ENCODE measurements around the gene GKN1.

GKN1 gene

DNA sequence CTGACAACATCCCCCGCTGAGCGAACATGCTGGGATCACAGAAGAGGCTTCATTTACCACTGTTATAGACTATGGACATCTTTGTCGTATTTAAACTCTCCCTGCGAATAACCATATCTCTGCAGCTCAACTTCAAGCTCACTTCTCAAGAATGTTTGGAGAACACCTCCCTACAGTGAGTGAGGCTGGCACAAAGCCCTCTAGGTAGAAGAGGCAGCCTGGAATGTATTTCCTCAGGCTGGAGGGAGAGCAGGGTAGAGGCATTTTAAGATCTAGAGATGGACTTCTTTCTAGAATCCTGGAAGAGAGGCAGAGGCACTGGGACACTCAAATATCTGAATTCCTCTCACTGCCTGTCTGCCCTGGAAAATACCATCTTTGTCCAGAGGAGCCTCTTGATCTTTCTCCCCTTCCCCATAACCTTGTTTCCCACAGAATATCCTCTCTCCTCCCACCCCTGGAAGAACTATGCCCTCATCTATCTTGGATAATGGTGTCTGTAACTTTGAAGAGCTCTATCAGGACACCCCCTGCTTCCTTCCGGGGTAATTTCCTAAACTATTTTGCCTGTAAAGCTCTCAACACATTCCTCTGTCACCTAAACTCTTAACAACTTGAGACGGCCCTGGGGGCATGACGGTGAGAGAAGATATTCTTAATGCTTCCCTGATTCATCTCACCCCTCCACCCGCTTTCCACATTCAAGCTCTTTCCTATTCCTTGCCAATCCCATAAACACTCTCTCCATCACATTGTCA, 36.2 kb downstream of the GKN1 start:
- DNase-seq, result no peak

DNA sequence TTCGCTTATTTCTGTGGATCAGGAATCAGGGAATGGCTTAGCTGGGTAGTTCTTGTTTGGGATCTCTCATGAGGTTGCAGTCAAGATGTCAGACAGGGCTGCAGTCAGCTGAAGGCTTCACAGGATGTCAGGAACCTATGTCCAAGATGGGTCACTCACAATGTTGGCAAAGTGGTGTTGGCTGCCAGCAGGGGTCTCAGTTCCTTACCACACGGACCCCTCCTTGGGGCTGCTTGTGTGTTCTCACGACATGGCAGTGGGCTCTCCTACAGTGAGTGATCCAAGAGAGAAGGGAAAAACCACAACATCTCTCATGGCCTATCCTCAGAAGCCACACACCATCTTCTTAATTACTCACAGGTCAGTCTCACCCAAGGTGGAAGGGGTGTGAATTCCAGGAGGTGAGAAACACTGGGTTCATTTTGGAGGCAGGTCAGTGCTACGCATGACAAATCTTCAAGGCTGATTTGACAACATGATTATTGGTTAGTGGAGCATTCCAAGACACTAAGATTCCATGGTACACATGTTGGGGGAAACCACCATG, 37.2 kb downstream of the GKN1 start:
- no peak for DNase-seq

DNA sequence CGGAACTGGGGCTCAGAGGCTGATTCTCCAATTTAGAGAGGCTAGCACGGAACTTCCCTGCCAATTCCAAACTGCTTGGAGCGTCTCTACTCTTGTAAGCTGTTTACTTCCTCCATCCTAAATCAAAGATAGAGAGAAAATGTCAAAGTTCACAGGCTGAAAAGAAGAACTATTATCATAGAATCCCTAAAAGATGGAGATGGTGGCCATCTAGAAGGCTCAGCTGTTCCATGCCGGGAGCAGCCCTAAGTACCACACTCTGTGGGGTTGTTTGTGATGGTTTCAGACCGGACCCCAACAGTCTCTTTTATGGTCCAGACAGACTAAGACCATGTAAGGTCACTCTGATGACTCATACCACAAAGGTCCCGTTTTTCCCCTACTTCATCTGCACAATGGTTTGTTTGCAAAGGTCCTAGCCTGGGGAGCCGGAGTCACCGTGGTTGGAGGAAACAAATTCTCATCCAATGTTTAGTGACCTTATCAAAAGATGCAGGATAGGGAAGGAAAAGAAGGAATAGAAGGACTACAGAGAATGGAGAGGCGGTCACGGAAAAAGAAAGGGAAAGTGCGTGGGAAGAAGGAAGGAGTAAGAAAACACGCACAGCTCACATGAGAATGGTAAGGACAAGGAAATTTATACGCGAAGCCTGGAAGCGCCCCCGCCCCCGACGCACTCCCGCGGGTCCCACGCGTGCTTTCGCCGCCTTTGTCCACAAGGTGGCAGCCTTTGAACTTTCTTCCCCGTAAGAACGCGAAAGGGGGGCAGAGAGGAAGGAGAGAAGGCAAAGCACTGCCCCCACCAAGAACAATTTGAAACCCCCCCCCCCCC, 38.1 kb downstream of the GKN1 start:
- no peak for DNase-seq

DNA sequence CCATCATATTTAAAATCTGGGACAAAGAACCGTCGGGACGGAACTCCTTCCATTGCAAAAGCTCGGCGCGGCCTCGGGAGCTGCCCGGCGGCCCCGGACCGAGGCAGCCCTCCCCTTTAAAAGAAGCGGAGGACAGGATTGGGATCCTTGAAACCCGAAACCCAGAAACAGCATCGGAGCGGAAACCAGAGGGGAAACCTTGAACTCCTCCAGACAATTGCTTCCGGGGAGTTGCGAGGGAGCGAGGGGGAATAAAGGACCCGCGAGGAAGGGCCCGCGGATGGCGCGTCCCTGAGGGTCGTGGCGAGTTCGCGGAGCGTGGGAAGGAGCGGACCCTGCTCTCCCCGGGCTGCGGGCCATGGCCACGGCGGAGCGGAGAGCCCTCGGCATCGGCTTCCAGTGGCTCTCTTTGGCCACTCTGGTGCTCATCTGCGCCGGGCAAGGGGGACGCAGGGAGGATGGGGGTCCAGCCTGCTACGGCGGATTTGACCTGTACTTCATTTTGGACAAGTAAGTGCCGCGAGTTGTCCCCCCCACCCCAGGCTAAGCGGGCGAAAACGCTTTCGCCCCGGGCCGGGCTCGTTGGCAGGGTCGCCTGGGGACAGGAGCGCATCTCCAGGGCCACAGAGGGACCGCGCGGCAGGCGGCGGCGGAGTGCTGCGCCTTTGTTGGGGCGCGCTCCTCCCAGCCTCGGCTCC, 38.9 kb downstream of the GKN1 start, which contains the start of gene ANTXR1:
Gene ANTXR1 (plus strand): TSS at position 38 of the 698 bp plus-strand sequence. CDS start 321 bp downstream, at position 359.
- DNase-seq, result no peak

DNA sequence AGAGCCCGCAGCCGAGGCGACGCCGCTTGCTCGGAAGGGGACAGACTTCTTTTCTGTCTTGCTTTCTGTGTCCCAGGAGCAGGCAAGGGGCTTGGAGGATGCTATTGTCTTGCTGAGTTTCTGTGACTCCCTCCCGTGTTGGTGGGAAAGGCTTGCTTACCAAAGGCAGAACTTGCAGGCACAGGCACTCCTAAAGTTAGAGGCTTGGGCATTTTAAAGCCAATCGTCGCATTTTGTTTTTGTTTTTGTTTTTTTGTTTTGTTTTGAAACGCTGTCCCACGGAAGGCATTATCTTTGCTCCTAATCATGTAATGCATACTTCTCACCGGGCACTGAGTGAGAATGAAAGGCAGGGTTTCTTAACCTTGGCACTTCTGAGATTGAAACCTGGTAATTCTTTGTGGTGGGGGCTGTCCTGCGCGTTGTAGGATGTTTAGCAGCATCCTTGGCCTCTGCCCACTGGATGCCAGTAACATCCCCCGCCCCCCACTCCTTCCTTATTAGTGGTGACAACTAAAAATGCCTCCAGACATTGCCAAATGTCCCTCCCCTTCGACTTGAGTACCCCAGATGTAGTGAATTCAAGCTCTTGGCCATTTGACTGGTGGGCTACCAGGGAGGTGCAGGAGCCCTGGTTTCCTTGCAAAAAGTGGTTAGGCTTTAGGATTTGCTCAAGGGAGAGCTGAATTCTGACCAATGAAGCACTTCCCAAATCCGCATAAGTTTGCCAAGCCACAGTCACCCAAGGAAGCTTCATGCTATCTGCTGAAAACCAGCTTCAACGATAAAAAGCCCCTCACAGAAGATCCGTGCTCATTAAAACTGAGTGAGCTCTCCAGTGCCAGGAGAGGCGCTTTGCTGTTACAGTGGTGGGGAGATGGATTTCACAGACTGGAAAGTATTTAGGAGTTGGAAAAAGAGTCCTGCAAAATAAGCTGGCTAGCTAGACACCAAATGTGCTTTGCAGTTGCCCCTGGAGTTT, 39.7 kb downstream of the GKN1 start:
- DNase-seq, result no peak

DNA sequence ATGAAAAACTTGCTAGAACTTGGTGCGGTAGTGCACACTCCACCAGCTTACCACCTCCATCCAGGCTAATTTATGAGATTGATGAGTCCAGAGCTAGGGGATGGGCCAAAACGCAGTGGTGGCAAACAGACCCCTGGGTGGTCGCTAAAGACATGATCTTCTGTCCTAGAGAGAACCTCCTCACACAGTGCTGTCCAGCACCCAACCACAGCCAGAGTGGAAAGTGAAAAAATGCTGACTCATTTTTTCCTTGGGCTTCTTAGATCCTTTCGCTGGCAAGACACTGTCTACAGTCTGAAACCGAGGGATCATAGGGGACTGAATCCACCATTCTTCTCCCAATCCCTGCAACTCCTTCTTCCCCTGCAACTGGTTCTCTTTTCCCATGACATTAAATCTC, 42.6 kb downstream of the GKN1 start:
- no peak for DNase-seq

DNA sequence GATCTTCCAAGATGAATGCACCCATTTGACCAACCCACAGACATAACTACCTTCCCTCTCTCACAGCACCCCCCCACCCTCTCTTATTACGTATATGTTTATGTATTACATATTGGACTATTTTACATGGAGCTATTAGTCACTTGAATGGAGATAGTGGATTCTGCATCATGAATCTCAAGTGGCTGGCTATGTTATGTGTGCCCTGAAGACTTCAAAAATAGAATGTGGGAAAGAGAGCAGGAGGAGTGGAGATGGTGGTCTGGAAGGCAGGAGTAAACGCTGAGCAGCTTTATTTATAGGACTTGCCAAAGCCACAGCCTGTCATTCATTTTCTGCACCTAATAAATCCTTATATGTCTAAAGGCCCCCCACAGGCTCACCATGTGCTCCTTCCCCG, 43.4 kb downstream of the GKN1 start:
- DNase-seq, result no peak

DNA sequence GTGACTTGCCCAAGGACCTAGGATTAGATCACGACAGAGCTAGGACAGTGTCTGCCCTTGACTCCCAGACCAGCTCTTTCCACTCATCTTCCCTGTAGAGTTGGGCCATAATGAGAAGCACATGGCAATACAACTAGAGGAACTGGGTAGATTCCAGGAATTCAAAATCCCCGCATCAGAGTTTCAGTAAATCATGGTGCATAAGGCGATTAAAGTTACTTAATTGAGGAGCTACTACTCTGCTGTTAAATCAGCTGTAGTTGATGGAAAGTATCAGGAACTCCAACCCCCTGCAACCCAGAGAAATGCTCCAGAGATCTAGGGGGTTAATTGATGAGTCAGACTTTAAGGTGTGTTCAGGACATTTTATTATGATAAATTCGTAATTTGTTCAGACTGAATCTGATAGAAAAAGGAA, 44.3 kb downstream of the GKN1 start:
- no peak for DNase-seq

DNA sequence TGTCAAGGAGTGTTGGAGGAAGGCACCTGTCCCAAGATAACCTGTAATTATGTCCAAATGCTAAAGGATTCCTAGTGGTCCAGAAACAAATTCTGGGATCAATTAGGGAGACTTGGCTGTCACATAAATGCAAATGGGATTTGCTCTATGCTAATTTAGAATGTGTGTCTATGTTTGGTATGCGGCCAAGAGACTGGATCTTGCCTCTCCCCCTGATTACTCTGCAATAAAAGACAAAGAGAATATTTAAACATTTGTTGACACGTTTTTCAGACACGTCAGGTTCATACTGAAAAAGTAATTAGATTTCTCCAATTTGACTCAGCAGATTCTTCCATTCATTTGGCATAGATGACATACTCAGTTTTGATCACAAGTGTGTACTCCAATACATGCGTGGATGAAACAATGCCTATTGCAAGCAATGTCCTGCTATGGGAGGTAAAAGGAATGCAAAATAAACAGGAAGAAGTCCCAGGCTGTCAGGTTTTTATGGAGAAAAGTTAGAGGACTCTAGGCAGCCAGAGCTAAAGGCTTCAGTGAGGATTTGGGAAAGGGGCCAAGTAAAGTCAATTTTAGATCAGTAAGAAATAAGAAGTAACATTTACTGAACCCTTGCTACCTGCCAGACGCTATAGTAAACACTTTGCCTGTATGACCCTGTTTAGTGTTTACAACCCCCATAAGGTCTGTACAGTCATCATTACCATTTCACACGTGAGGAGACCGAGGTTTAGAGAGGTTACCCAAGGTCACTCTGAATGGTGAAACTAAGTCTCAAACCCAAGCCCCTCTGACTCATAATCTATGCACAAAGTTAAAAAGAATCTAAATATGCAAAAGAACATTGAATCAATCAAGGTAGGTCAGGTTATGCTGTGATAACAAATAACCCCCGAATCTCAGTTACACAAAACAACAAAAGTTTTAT, 46.3 kb downstream of the GKN1 start:
- no peak for DNase-seq

DNA sequence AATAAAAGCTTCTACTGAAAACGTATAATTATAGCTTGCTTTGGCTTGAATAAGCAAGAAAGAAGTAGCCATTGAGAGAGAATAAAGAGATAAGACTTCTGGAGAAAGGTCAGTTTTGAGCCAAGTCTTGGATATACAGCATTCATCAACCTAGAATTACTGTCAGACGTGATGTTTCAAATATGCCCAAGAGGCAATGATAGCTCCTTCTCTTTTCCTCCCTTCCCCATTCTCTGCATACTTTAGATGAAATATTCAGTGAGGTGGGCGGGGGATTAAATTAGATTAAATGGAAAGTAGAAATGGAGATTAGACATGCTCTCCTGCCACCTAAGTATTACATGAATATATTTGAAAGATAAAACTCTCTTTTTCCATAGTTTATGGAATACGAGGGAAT, 47.3 kb downstream of the GKN1 start:
- DNase-seq, result no peak

DNA sequence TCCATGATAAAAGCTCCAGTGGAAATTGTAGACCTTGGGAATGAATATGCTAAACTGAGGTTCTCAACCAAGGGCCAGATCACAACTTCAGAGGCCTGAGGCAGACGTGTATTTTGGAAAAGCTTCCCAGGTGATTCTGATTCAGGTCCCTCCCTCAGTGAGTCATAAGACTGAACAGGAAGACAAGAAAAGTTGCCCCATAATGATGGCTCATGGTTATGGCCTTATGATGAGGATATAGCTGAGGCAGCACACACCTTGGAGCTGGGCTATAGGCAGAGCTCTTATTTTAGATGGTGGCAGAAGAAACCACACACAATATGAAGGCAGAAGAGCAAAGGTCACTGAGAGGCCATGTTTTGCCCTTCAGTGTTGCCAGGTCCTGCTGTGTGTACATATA, 48.1 kb downstream of the GKN1 start:
- no peak for DNase-seq

DNA sequence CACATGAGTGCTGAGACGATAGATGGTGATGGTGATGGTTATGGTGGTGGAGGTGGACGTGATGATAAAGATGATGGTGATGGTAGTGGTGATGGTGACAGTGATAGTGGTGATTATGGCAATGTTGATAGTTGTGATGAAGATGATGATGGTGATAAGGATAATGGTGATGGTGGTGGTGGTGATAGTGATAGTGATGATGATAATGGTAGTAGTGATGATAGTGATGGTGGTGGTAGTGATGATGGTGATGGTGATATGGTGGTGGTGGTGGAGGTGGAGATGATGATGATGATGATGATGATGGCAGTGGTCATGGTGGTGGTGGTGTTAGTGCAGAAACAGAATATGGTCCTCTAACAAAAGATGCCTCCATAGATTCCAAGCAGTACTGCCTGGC, 48.8 kb downstream of the GKN1 start:
- DNase-seq, result no peak

DNA sequence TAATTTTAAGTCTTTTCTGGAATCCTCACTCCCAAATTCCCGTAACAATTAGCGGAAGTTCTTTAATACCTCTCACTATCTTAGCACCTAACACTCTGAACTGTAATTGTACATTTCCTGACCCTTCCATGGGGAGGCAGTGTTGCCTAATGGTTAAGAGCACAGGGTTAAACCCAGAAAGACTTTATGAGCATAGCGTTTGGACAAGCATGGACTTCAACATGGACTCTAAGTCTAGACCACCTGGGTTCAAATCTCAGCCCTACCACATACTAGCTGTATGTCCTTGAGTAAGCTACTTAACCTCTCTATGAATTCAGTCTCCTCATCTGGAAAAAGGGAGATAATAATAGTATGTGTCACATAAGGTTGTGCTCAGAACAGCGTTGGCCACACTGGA, 51.6 kb downstream of the GKN1 start:
- no peak for DNase-seq

DNA sequence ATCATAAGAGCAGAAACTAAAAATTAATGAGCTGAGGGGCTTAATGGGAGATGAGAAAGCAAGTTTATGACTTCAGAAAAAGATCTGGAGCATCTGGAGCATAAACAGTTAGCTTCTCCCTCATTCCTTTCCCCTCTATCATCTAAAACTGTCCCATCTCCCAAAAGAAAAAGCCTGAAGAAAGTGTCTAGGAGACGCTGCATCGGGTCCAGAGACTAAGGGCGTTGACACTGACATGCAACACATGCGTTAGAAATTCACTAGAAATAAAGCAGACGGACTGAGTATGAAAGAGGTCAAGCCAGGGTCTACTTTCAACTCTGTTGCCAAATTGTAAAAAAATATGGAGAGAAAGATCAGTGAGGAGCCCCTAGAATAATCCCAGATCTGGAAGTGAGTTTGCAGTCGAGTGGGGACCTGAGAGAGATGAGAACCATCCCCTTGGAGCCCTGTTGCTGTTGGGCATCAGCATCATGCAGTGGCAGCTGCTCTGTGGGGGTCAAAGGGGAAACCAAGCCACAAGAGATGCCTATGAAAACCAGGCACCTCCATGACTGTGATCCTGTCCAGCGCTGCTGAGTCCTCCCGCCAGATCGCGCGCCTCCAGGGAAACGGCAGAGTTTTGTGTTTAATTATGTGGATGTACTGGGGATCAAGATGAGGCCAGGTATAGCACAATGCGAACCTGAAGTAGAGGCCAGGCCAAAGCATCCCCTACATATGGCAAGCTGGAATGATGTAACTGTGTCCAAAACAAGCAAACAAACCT, 52.4 kb downstream of the GKN1 start:
- no peak for DNase-seq

All from SIG-M5 (cell line).